Aorta (tissue), 5 donors: ENCODE measurements around the gene RAVER2. TPM values are rescaled to one million over a fixed set of nuclear protein-coding genes. Genes with fewer than 3 reads are reported as not detected.

Experiments
- ATAC-seq: fragments of 200-7000 bp; cut with Tn5 transposase; one replicate; pipeline ENCODE4 v1.9.1; 2022; ENCODE audit warnings: moderate library complexity; ENCODE audit not compliant: low FRiP score
- DNase-seq, 2 donors: peaks; one replicate each; pipeline ENCODE4 v3.0.0-alpha.2; 2020
- H3K27ac ChIP-seq, 2 donors: one replicate each; pipeline ENCODE4 v1.5.1; 2013; ENCODE audit warnings: low read length in 2 of 2, mild to moderate bottlenecking in 2 of 2, moderate library complexity in 2 of 2, control low read depth in 1 of 2, inconsistent platforms in 1 of 2, low read depth in 1 of 2
- H3K27me3 ChIP-seq, 2 donors: one replicate each; pipeline ENCODE4 v1.6.1; 2013; ENCODE audit warnings: control low read depth in 1 of 2, low read length in 1 of 2, mild to moderate bottlenecking in 1 of 2, moderate library complexity in 1 of 2; ENCODE audit not compliant: insufficient read depth in 2 of 2, control insufficient read depth in 1 of 2
- H3K36me3 ChIP-seq, 2 donors: one replicate each; pipeline ENCODE4 v1.6.1; 2013; ENCODE audit warnings: control low read depth in 1 of 2, low read length in 1 of 2, mild to moderate bottlenecking in 1 of 2; ENCODE audit not compliant: insufficient read depth in 2 of 2, control insufficient read depth in 1 of 2
- H3K4me1 ChIP-seq, 2 donors: one replicate each; pipeline ENCODE4 v1.6.1; 2013; ENCODE audit warnings: low read length in 2 of 2, control low read depth in 1 of 2, mild to moderate bottlenecking in 1 of 2, moderate library complexity in 1 of 2; ENCODE audit not compliant: insufficient read depth in 2 of 2, control insufficient read depth in 1 of 2
- H3K4me3 ChIP-seq, 2 donors: one replicate each; pipeline ENCODE4 v1.5.1; 2013; ENCODE audit warnings: low read length in 2 of 2, control low read depth in 1 of 2, mild to moderate bottlenecking in 1 of 2
- H3K9me3 ChIP-seq: one replicate; pipeline ENCODE4 v1.6.1; 2013; ENCODE audit warnings: mild to moderate bottlenecking, low read length; ENCODE audit not compliant: control insufficient read depth
- WGBS, 2 donors: extraction: QIAGEN DNeasy Blood & Tissue Kit; methylation state at CpG; one replicate each; pipeline ENCODE4 v1.1.7; 2013; 5-methylcytosine and 5-hydroxymethylcytosine counted together
- intact Hi-C, 2 donors: fragments of 100-400 bp; cut with DNase I; formaldehyde crosslinking; loops; one replicate each; pipeline versions ENCODE4 v1.14.2 to v1.15.0; 2022
- polyA plus RNA-seq, 2 donors: library from polyadenylated mRNA; stranded (reverse); fragments of 200-250 nt; gene quantifications; one replicate each; pipeline ENCODE4 v1.2.3, GENCODE V29; 2013
- total RNA-seq, 2 donors: library from RNA; stranded (reverse); fragmentation: NEBNext Ultra II Directional; extraction: Animal tissue kit (Norgen Biotek cat#: 25700); gene quantifications; one replicate each; pipeline ENCODE4 v1.2.1, GENCODE V29; 2021
- donor health status: healthy with polysubstance abuse.
- donor health status: Bipolar disorder and iron deficiency.
- donor health status: DM: no; HTN: no; CAD: no.
- donor health status: DM: no; HTN: no; CAD: no.
- donor health status: DM: yes; HTN: yes; CAD: no.

The RAVER2 gene
- total and polyA plus RNA-seq, 4 donors: 8.1 to 22.5 (median 17.5) TPM

- no peak for DNase-seq
- intact Hi-C loops: no loop called here
- no peaks in the 10 kb centered on the region for H3K4me1 ChIP-seq
- WGBS, 2 donors: 93% methylated on average over 6 of the region's 6 CpGs
- no peak overlapping the region for H3K4me3 ChIP-seq
- no peak overlapping the region for H3K27ac ChIP-seq
- peaks cover 2 to 4% of the 10 kb centered on the region in 2 donors for H3K36me3 ChIP-seq
- ATAC-seq: no peak
- no peaks in the 10 kb centered on the region for H3K9me3 ChIP-seq
- H3K27me3 ChIP-seq: no peaks in the 10 kb centered on the region
Measured at GRCh38 chr1:64865105-64865757, 120.4 kb downstream of the RAVER2 start.

- intact Hi-C loops: no loop called here
- WGBS, 2 donors: 77 to 83% methylated on average over 10 of the region's 10 CpGs
- Histone ChIP-seq H3K4me1 (no peaks in the 10 kb centered on the region), H3K9me3 (no peaks in the 10 kb centered on the region), H3K27me3 (no peaks in the 10 kb centered on the region), H3K4me3 (no peak overlapping the region), H3K27ac (no peak overlapping the region), H3K36me3 (peaks cover 2 to 4% of the 10 kb centered on the region in 2 donors)
- no peak for ATAC-seq
- no peak for DNase-seq
Measured at GRCh38 chr1:64866689-64867088, 121.8 kb downstream of the RAVER2 start.

GRCh38 chr1:64867266-64867665, 122.4 kb downstream of the RAVER2 start:
- no peak for ATAC-seq
- peaks cover 2 to 4% of the 10 kb centered on the region in 2 donors for H3K36me3 ChIP-seq
- 85 to 88% methylated on average over 1 of the region's 1 CpG for WGBS, 2 donors
- intact Hi-C loops: no loop called here
- H3K4me1 ChIP-seq: no peaks in the 10 kb centered on the region
- no peak overlapping the region for H3K27ac ChIP-seq
- DNase-seq: no peak
- H3K9me3 ChIP-seq: no peaks in the 10 kb centered on the region
- no peak overlapping the region for H3K4me3 ChIP-seq
- H3K27me3 ChIP-seq: no peaks in the 10 kb centered on the region

GRCh38 chr1:64871256-64871655, 126.4 kb downstream of the RAVER2 start:
- no peaks in the 10 kb centered on the region for H3K4me1 ChIP-seq
- H3K36me3 ChIP-seq: peaks cover 0 to 6% of the 10 kb centered on the region in 2 donors
- no peak overlapping the region for H3K4me3 ChIP-seq
- intact Hi-C loops: no loop called here
- no peaks in the 10 kb centered on the region for H3K27me3 ChIP-seq
- no peaks in the 10 kb centered on the region for H3K9me3 ChIP-seq
- WGBS, 2 donors: 93 to 95% methylated on average over 8 of the region's 8 CpGs
- ATAC-seq (no peak), DNase-seq (no peak)
- no peak overlapping the region for H3K27ac ChIP-seq

GRCh38 chr1:64872067-64872466, 127.2 kb downstream of the RAVER2 start:
- peaks cover 0 to 6% of the 10 kb centered on the region in 2 donors for H3K36me3 ChIP-seq
- no peak for ATAC-seq

GRCh38 chr1:64873576-64873975, 128.7 kb downstream of the RAVER2 start:
- ATAC-seq (no peak), DNase-seq (no peak)
- no peaks in the 10 kb centered on the region for H3K27me3 ChIP-seq
- WGBS, 2 donors: 94% methylated on average over 9 of the region's 9 CpGs
- H3K27ac ChIP-seq: no peak overlapping the region
- H3K4me3 ChIP-seq: no peak overlapping the region
- H3K9me3 ChIP-seq: no peaks in the 10 kb centered on the region
- no peaks in the 10 kb centered on the region for H3K4me1 ChIP-seq
- intact Hi-C loops: no loop called here
- peaks cover 3 to 6% of the 10 kb centered on the region in 2 donors for H3K36me3 ChIP-seq

More at GRCh38 chr1:64872067-64872466, 127.2 kb downstream of the RAVER2 start:
- intact Hi-C loops: no loop called here
- no peaks in the 10 kb centered on the region for H3K9me3 ChIP-seq
- H3K27ac ChIP-seq: no peak overlapping the region
- 95 to 96% methylated on average over 1 of the region's 1 CpG for WGBS, 2 donors
- no peak overlapping the region for H3K4me3 ChIP-seq
- H3K27me3 ChIP-seq: no peaks in the 10 kb centered on the region
- no peak for DNase-seq
- no peaks in the 10 kb centered on the region for H3K4me1 ChIP-seq

- Histone ChIP-seq H3K4me1 (no peaks in the 10 kb centered on the region), H3K36me3 (peaks cover 3 to 6% of the 10 kb centered on the region in 2 donors), H3K4me3 (no peak overlapping the region), H3K9me3 (no peaks in the 10 kb centered on the region), H3K27me3 (no peaks in the 10 kb centered on the region), H3K27ac (no peak overlapping the region)
- DNase-seq (no peak), ATAC-seq (no peak)
- WGBS, 2 donors: 81 to 86% methylated on average over 3 of the region's 3 CpGs
- intact Hi-C loops: no loop called here
Measured at GRCh38 chr1:64874666-64875065, 129.8 kb downstream of the RAVER2 start.

GRCh38 chr1:64875101-64875500, 130.2 kb downstream of the RAVER2 start:
- Histone ChIP-seq H3K27ac (no peak overlapping the region), H3K36me3 (peaks cover 3 to 6% of the 10 kb centered on the region in 2 donors), H3K9me3 (no peaks in the 10 kb centered on the region), H3K4me1 (no peaks in the 10 kb centered on the region), H3K4me3 (no peak overlapping the region), H3K27me3 (no peaks in the 10 kb centered on the region)
- 81 to 88% methylated on average over 10 of the region's 10 CpGs for WGBS, 2 donors
- intact Hi-C loops: no loop called here
- no peak for ATAC-seq
- no peak for DNase-seq

- Histone ChIP-seq H3K27ac (no peak overlapping the region), H3K9me3 (no peaks in the 10 kb centered on the region), H3K36me3 (peaks cover 3 to 6% of the 10 kb centered on the region in 2 donors), H3K27me3 (no peaks in the 10 kb centered on the region), H3K4me3 (no peak overlapping the region), H3K4me1 (no peaks in the 10 kb centered on the region)
- intact Hi-C loops: no loop called here
- 88 to 89% methylated on average over 6 of the region's 6 CpGs for WGBS, 2 donors
- no peak for ATAC-seq
- no peak for DNase-seq
Measured at GRCh38 chr1:64875606-64876005, 130.7 kb downstream of the RAVER2 start.
